Type B pancreatic cell (in vitro differentiated cells): ENCODE results near the gene MEGF9. TPM values are rescaled to one million over a fixed set of nuclear protein-coding genes. Genes with fewer than 3 reads are reported as not detected.
"Not testable (repeated sequence)": the region's sequence is repeated elsewhere in the genome, so short reads cannot be mapped to it uniquely, and the experiment has no call there.

ENCODE experiments used
- DNase-seq: peaks from one replicate; pipeline ENCODE4 v3.0.0; 2021; ENCODE audit warnings: mixed read lengths; ENCODE audit not compliant: unreplicated experiment; ENCODE audit errors: extremely low spot score
- H3K27ac Mint-ChIP-seq: 2 replicates; pipeline ENCODE4 v1.8.0; 2021; ENCODE audit warnings: mild to moderate bottlenecking, mixed read lengths
- H3K27me3 Mint-ChIP-seq: 2 replicates; pipeline ENCODE4 v1.8.0; 2021; ENCODE audit warnings: mixed read lengths
- H3K36me3 Mint-ChIP-seq: 2 replicates; pipeline ENCODE4 v1.8.0; 2021; ENCODE audit warnings: mixed read lengths
- H3K4me1 Mint-ChIP-seq: one replicate; pipeline ENCODE4 v1.8.0; 2021; ENCODE audit warnings: mixed read lengths; ENCODE audit not compliant: unreplicated experiment
- H3K4me3 Mint-ChIP-seq: 2 replicates; pipeline ENCODE4 v1.8.0; 2021; ENCODE audit warnings: mild to moderate bottlenecking, mixed read lengths
- H3K9me3 Mint-ChIP-seq: 2 replicates; pipeline ENCODE4 v1.8.0; 2021; ENCODE audit warnings: mixed read lengths
- total RNA-seq: library from RNA; stranded (reverse); gene quantifications from 2 replicates; pipeline ENCODE4 v1.2.1, GENCODE V29; 2021; ENCODE audit warnings: low replicate concordance
- TF ChIP-seq, protein P1 (sequence below): fragments of 200-600 bp; sonication (generic); conservative IDR thresholded peaks from 2 replicates; pipeline ENCODE4 v1.5.0; 2021; ENCODE audit warnings: antibody characterized with exemption, mild to moderate bottlenecking

MEGF9 gene
- total RNA-seq, 1 donor from 2014 or later: 14.7 TPM

DNA sequence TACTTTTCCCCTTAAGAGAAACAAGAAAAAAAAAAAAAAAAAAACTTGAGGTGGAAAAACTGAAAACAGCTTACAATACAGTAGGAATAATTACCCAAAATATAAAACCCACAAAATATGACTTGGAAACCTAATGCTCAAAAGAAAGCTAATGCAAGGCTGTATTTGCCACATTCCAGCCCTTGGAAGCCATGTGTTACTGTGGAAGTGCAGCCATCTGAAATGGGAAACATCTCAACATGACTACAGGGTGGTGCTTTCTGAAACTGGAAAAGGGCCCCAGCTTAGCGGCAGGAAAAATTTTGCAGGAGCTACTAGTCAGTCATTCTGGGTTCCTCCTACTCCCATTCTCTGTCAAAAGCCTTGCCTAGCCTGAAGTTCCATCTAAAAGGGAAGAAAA is 154.7 kb downstream of the MEGF9 start:
- Mint-ChIP-seq H3K36me3 (peaks cover 21% of the 10 kb centered on the region), H3K4me1 (no peaks in the 10 kb centered on the region), H3K27ac (no peak overlapping the region), H3K9me3 (no peaks in the 10 kb centered on the region), H3K27me3 (no peaks in the 10 kb centered on the region), H3K4me3 (no peak overlapping the region)
- TF ChIP-seq, protein P1, sequence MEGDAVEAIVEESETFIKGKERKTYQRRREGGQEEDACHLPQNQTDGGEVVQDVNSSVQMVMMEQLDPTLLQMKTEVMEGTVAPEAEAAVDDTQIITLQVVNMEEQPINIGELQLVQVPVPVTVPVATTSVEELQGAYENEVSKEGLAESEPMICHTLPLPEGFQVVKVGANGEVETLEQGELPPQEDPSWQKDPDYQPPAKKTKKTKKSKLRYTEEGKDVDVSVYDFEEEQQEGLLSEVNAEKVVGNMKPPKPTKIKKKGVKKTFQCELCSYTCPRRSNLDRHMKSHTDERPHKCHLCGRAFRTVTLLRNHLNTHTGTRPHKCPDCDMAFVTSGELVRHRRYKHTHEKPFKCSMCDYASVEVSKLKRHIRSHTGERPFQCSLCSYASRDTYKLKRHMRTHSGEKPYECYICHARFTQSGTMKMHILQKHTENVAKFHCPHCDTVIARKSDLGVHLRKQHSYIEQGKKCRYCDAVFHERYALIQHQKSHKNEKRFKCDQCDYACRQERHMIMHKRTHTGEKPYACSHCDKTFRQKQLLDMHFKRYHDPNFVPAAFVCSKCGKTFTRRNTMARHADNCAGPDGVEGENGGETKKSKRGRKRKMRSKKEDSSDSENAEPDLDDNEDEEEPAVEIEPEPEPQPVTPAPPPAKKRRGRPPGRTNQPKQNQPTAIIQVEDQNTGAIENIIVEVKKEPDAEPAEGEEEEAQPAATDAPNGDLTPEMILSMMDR: no peak
- DNase-seq: no peak

DNA sequence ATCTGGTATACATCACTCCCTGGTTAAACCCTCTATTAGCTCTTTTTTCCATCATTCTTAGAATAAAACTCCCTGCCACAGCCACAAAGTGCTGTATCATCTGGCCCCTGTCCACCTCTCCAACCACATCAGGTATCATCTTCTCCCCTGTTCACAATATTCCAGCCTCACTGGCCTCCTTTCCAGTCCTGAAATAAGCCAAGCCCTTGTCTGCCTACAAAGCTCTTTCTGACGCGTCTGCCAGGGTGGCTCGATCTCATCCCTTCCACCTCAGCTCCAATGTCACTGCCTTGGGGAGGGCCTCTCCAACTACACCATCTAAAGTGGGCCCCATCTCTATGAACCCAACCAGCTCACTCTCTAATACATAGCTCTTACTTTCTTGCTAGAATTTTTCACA is 155.8 kb downstream of the MEGF9 start:
- peaks cover 20% of the 10 kb centered on the region for H3K36me3 Mint-ChIP-seq
- H3K27ac Mint-ChIP-seq: no peak overlapping the region
- no peaks in the 10 kb centered on the region for H3K27me3 Mint-ChIP-seq
- H3K4me3 Mint-ChIP-seq: no peak overlapping the region
- DNase-seq: no peak
- H3K9me3 Mint-ChIP-seq: no peaks in the 10 kb centered on the region
- TF ChIP-seq, protein P1: no peak
- no peaks in the 10 kb centered on the region for H3K4me1 Mint-ChIP-seq

DNA sequence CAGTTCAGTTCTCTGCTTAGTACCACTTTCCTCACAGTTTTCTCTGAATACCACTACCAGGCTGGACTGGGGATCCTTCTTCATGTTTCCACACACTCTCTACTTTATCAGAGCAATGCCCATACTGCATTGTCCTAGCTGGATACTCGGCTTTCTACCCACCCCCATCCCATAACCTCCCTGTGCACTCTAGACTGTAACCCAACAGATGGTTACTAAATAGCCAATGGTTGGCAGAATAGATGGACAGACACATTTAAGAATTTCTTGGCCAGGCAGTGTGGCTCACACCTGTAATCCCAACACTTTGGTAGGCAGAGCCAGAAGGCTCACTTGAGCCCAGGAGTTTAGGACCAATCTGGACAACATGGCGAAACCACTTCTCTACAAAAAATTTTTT is 157.1 kb downstream of the MEGF9 start:
- no peak for DNase-seq
- TF ChIP-seq, protein P1: no peak
- no peak overlapping the region for H3K4me3 Mint-ChIP-seq
- no peaks in the 10 kb centered on the region for H3K9me3 Mint-ChIP-seq
- no peaks in the 10 kb centered on the region for H3K27me3 Mint-ChIP-seq
- no peaks in the 10 kb centered on the region for H3K4me1 Mint-ChIP-seq
- H3K27ac Mint-ChIP-seq: no peak overlapping the region
- H3K36me3 Mint-ChIP-seq: peaks cover 15% of the 10 kb centered on the region

DNA sequence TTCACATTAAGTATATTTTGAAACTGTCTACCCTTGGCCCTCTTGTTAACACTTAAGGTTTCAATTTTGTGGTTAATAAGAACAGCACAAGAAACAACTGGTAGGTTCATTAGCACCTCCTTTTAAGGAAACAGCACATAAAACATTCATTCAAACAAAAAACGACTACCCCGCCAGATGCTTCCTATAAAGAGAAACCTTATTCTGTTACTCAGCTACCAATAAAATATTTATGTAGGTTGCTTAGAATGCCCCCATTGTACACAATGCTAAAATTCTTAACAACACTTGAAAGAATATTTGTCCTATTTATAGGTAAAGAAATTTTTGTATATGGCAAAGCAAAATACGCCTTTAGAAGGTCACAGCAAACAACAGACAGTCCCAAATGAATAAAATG is 157.5 kb downstream of the MEGF9 start:
- H3K9me3 Mint-ChIP-seq: no peaks in the 10 kb centered on the region
- H3K27ac Mint-ChIP-seq: no peak overlapping the region
- no peak overlapping the region for H3K4me3 Mint-ChIP-seq
- H3K27me3 Mint-ChIP-seq: no peaks in the 10 kb centered on the region
- peaks cover 12% of the 10 kb centered on the region for H3K36me3 Mint-ChIP-seq
- no peak for DNase-seq
- no peaks in the 10 kb centered on the region for H3K4me1 Mint-ChIP-seq
- TF ChIP-seq, protein P1: no peak

DNA sequence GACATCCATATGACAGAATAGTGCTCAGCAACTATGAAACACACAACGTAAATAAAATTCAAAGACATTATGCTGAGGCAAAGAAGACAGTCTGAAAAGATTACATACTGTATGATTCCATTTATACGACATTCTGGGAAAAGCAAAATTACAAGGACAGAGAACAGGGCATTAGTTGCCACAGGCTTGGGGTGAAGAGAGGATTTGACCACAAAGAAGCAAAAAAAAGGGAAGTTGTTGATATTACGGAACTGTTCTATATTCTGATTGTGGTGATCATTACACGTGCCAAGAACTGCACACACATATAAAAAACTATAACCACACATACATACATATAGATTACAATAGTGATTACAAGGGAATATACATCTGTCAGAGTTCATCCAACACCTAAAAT is 158.4 kb downstream of the MEGF9 start:
- DNase-seq: no peak
- H3K36me3 Mint-ChIP-seq: peaks cover 21% of the 10 kb centered on the region
- no peak overlapping the region for H3K27ac Mint-ChIP-seq
- H3K27me3 Mint-ChIP-seq: no peaks in the 10 kb centered on the region
- H3K4me3 Mint-ChIP-seq: no peak overlapping the region
- no peaks in the 10 kb centered on the region for H3K4me1 Mint-ChIP-seq
- H3K9me3 Mint-ChIP-seq: no peaks in the 10 kb centered on the region
- TF ChIP-seq, protein P1: no peak

DNA sequence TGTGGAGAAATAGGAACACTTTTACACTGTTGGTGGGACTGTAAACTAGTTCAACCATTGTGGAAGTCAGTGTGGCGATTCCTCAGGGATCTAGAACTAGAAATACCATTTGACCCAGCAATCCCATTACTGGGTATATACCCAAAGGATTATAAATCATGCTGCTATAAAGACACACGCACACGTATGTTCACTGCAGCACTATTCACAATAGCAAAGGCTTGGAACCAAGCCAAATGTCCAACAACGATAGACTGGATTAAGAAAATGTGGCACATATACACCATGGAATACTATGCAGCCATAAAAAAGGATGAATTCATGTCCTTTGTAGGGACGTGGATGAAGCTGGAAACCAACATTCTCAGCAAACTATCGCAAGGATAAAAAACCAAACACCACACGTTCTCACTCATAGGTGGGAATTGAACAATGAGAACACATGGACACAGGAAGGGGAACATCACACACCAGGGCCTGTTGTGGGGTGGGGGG is 162.0 kb downstream of the MEGF9 start:
- not testable (repeated sequence) for H3K4me1 Mint-ChIP-seq, H3K9me3 Mint-ChIP-seq, H3K27ac Mint-ChIP-seq

More for the DNA sequence above, 162.0 kb downstream of the MEGF9 start:
- DNase-seq, H3K27me3 Mint-ChIP-seq, H3K4me3 Mint-ChIP-seq: not testable (repeated sequence)
- peaks cover 19% of the 10 kb centered on the region for H3K36me3 Mint-ChIP-seq

Other genes with a start within 250 kb of the MEGF9 start
- 44.8 and 69.2 TPM in 2 replicates for gene CDK5RAP2, start 134.3 kb downstream of the MEGF9 start, total RNA-seq
- gene FBXW2, start 78.9 kb upstream of the MEGF9 start, total RNA-seq: 67.7 and 68.2 TPM in 2 replicates
- gene PSMD5, start 128.5 kb upstream of the MEGF9 start, total RNA-seq: 43.6 and 45.2 TPM in 2 replicates
- 31.0 and 39.6 TPM in 2 replicates for gene PHF19, start 162.7 kb upstream of the MEGF9 start, total RNA-seq
- 1.9 and 3.1 TPM in 2 replicates for gene TRAF1, start 212.3 kb upstream of the MEGF9 start, total RNA-seq